ENCODE results near the gene LRRC26.

- no peak for TF ChIP-seq CTCF (optimal IDR thresholded peaks at IDR 0.05 in 1 of 3, IDR thresholded peaks at IDR 0.05 in 1 of 3, conservative IDR thresholded peaks at IDR 0.05 in 1 of 3; ENCODE audit: extremely low read depth in 1 of 3, insufficient read depth in 2 of 3, low read length in 3 of 3)
- no peak for TF ChIP-seq EZH2 (IDR thresholded peaks at IDR 0.05; ENCODE audit: low read length)
Measured at GRCh38 chr9:137148242-137148641, 21.6 kb downstream of the LRRC26 start.

All from keratinocyte (primary cell).